Neutrophil (primary cell): ENCODE results near the gene GABBR2.

ENCODE experiments used
- H3K27ac ChIP-seq: fragments of 200-600 bp; sonication (generic); 2 replicates; pipeline ENCODE4 v1.5.1; 2016; ENCODE audit warnings: mild to moderate bottlenecking, moderate library complexity
- H3K27me3 ChIP-seq: fragments of 200-600 bp; sonication (generic); 2 replicates; pipeline ENCODE4 v1.6.0; 2016; ENCODE audit warnings: mild to moderate bottlenecking
- H3K36me3 ChIP-seq: fragments of 200-600 bp; sonication (generic); 2 replicates; pipeline ENCODE4 v1.5.1; 2017
- H3K4me1 ChIP-seq, 2 experiments: fragments of 200-600 bp in 1 of 2; sonication (generic) in 1 of 2; 1 replicate in 1 of 2; 2 replicates in 1 of 2; pipeline versions ENCODE4 v1.5.1 to v1.6.1; 2013 to 2016; ENCODE audit warnings: low read depth in 1 of 2, low read length in 1 of 2, mild to moderate bottlenecking in 1 of 2, moderate library complexity in 1 of 2; ENCODE audit not compliant: control insufficient read depth in 1 of 2, insufficient read depth in 1 of 2
- H3K4me3 ChIP-seq, 2 experiments: fragments of 200-600 bp in 1 of 2; sonication (generic) in 1 of 2; 1 replicate in 1 of 2; 2 replicates in 1 of 2; pipeline ENCODE4 v1.5.1; 2013 to 2016; ENCODE audit warnings: low read depth in 1 of 2, low read length in 1 of 2, mild to moderate bottlenecking in 1 of 2, moderate library complexity in 1 of 2
- H3K9me3 ChIP-seq: fragments of 200-600 bp; sonication (generic); 2 replicates; pipeline ENCODE4 v1.5.1; 2016
- TF ChIP-seq, protein P1 (sequence below): fragments of 200-600 bp; sonication (generic); IDR thresholded peaks from 2 replicates; pipeline ENCODE4 v1.5.1; 2016; ENCODE audit warnings: antibody characterized with exemption

Gene GABBR2

DNA sequence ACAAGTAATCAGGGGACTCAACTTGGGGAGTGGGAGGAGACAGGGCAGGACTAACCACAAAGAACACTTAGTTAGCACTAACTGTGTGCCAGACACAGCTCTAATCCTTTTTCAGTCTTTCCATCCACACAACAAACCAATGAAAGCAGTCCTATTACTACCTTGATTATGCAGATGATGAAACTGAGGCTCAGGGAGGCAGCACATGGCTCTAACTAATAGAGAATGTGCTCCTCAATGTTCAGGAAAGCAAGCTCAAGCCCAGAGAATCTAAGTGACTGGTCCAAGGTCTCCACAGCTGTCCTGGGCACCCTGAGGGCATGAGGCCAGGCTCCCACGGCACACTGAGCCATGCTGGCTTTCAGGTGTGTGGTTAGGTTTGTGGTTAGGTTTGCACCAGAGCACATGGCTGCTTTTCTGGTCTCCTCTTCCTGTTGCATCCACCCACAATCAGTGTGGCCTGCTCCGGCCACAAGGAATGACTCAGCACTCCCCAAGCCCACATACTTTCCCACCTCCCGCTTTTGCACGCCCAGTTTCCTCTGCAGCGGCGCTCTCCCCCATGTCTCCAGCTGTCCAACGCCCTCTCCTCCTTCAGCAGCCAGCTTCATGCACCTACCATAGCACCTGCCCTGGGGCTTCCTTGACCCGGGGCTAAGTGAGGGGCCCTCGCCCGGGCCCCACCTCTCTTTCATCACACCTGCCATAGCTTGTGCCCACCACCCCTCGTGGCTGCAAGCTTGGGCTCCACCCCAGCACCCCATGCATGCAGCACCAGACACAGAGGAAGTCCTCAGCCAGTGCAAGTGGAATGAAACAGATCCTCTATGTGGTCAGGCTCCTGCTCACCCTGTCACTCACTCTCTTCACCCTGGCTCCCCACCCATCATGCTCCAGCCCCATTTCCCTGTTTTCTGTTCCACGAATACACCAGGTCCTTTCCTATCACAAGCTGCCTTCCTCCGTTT is 133.1 kb downstream of the GABBR2 start:
- Histone ChIP-seq H3K27ac (no peak overlapping the region), H3K36me3 (no peaks in the 10 kb centered on the region), H3K4me3 (no peak overlapping the region), H3K27me3 (peaks cover 95% of the 10 kb centered on the region), H3K9me3 (no peaks in the 10 kb centered on the region), H3K4me1 (peaks cover 11 to 13% of the 10 kb centered on the region in 2 experiments)
- TF ChIP-seq, protein P1, sequence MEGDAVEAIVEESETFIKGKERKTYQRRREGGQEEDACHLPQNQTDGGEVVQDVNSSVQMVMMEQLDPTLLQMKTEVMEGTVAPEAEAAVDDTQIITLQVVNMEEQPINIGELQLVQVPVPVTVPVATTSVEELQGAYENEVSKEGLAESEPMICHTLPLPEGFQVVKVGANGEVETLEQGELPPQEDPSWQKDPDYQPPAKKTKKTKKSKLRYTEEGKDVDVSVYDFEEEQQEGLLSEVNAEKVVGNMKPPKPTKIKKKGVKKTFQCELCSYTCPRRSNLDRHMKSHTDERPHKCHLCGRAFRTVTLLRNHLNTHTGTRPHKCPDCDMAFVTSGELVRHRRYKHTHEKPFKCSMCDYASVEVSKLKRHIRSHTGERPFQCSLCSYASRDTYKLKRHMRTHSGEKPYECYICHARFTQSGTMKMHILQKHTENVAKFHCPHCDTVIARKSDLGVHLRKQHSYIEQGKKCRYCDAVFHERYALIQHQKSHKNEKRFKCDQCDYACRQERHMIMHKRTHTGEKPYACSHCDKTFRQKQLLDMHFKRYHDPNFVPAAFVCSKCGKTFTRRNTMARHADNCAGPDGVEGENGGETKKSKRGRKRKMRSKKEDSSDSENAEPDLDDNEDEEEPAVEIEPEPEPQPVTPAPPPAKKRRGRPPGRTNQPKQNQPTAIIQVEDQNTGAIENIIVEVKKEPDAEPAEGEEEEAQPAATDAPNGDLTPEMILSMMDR: no peak

DNA sequence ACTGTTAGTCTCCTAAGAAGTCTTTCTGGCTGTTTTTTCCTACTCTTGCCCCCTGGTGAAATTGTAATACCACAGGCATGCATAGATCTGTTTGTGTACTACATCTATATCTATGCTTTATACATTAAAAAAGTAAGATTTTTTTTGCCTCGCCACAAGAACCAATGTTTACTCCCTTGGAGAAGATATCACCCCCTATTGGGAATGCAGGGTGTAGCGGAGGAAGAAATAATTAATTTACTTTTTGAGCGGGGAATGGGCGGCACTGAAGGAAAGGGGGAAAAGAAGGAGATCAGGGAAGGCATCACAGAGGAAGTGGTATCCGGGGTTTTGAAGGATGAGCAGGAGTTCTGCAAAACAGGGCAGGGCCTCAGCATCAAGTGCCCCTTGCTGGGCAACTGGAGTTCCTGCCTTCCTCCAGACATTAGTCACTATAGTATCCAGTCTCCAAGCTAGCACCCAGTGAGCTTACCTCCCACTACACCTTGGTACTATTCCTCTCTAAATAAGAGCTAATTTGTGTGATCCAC is 134.9 kb downstream of the GABBR2 start:
- no peaks in the 10 kb centered on the region for H3K36me3 ChIP-seq
- no peak overlapping the region for H3K27ac ChIP-seq
- peaks cover 95% of the 10 kb centered on the region for H3K27me3 ChIP-seq
- no peak overlapping the region for H3K4me3 ChIP-seq
- H3K4me1 ChIP-seq: peaks cover 11 to 13% of the 10 kb centered on the region in 2 experiments
- TF ChIP-seq, protein P1: no peak
- H3K9me3 ChIP-seq: no peaks in the 10 kb centered on the region

DNA sequence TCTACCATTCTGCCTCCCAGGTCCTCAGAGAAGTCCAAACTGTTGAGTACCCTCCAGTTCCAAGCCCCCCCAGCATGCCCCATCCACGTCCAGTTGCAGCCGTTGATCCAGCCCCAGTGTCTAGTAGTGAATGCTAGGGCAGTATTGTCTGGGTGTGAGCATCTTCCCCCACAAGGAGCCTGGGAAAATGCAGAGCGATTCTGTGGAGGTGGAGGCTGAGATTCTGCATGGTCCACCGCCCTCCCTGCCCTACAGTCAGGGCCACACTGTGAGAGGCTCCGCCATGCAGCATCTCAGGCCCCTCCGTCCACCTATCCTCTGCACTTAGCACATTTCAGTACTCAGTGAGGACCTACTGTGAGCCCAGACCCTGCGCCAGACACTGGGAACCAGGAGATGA is 135.9 kb downstream of the GABBR2 start:
- H3K4me1 ChIP-seq: peaks cover 11 to 13% of the 10 kb centered on the region in 2 experiments
- no peaks in the 10 kb centered on the region for H3K9me3 ChIP-seq
- TF ChIP-seq, protein P1: no peak
- H3K27me3 ChIP-seq: peaks cover 95% of the 10 kb centered on the region
- no peaks in the 10 kb centered on the region for H3K36me3 ChIP-seq
- no peak overlapping the region for H3K27ac ChIP-seq
- no peak overlapping the region for H3K4me3 ChIP-seq

DNA sequence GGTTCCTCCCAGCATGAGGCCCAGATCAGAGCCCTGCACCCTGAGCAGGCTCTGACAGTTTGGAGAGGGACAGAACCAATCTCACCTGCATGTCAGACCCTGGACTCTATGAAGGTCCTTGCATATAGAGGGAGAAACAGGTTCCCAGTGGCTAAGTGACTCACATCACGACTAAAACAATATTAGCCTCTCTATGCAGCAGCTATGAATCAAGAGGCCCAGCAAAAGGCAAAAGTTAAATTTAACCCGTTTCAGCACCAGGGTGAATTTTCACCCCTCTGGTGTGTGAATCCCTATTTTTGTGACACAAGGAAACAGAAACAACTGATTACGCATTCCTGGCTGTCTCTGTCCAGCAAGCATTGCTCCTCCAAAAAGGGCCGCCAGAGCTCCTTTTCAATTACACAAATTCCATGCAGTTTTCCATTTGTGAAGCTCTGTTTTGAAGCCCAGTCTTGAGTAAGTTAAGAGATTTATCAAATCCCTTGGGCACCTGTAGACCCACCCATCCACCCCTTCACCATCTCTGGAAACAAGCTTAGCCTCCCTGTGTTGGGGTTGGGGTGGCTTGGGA is 136.6 kb downstream of the GABBR2 start:
- no peaks in the 10 kb centered on the region for H3K36me3 ChIP-seq
- H3K27me3 ChIP-seq: peaks cover 95% of the 10 kb centered on the region
- TF ChIP-seq, protein P1: no peak
- no peak overlapping the region for H3K4me3 ChIP-seq
- peaks cover 11 to 13% of the 10 kb centered on the region in 2 experiments for H3K4me1 ChIP-seq
- H3K9me3 ChIP-seq: no peaks in the 10 kb centered on the region
- no peak overlapping the region for H3K27ac ChIP-seq

DNA sequence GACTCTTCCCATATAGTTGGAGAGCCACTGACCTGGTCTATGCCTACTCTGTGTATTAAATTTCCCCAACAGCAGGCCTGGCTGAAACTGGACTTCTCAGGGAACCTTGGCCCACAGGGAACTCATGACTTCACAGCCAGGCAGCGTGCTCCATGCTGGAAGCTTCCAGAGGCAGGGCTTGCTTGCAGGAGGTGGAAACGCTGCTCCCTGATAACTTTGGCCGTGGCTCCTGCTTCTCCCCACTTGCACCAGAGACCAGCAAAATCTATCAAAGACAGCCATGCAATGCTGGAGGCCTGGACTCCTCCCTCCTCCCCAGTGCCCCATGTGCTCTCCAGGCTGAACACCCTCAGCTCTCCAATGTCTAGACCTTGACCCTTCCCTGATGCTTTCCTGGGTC is 137.1 kb downstream of the GABBR2 start:
- Histone ChIP-seq H3K4me1 (peaks cover 11 to 13% of the 10 kb centered on the region in 2 experiments), H3K27me3 (peaks cover 94% of the 10 kb centered on the region)

More for the DNA sequence above, 137.1 kb downstream of the GABBR2 start:
- no peak overlapping the region for H3K4me3 ChIP-seq
- H3K27ac ChIP-seq: no peak overlapping the region
- no peaks in the 10 kb centered on the region for H3K36me3 ChIP-seq
- H3K9me3 ChIP-seq: no peaks in the 10 kb centered on the region
- TF ChIP-seq, protein P1: no peak
